HG02981 (cell line): Measurements from ENCODE around the gene ASCC3.
"Not testable (repeated sequence)": the region's sequence is repeated elsewhere in the genome, so short reads cannot be mapped to it uniquely, and the experiment has no call there.

ENCODE experiments used
- ATAC-seq: cut with Tn5 transposase; IDR thresholded peaks from one replicate; pipeline ENCODE4 v1.9.1; 2021; ENCODE audit warnings: mild to moderate bottlenecking, moderate library complexity; ENCODE audit not compliant: unreplicated experiment

Gene ASCC3

DNA sequence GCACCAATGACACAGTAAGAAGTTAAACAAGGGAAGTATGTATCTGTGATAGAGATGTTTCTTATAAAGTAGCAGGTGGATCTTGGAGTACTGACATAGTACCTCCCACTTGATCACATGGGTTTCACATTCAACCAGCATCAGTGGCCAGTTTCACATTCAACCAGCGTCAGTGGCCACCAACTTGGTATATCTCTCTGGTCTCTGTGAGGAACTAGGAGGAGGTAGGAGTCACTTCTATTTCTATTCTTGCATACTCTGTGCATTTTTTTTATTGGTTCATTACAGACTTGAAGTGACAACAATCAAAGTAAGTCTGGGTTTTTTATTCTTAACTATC lies 216.1 kb downstream of the ASCC3 start:
- peak; percentile 100 for ATAC-seq

DNA sequence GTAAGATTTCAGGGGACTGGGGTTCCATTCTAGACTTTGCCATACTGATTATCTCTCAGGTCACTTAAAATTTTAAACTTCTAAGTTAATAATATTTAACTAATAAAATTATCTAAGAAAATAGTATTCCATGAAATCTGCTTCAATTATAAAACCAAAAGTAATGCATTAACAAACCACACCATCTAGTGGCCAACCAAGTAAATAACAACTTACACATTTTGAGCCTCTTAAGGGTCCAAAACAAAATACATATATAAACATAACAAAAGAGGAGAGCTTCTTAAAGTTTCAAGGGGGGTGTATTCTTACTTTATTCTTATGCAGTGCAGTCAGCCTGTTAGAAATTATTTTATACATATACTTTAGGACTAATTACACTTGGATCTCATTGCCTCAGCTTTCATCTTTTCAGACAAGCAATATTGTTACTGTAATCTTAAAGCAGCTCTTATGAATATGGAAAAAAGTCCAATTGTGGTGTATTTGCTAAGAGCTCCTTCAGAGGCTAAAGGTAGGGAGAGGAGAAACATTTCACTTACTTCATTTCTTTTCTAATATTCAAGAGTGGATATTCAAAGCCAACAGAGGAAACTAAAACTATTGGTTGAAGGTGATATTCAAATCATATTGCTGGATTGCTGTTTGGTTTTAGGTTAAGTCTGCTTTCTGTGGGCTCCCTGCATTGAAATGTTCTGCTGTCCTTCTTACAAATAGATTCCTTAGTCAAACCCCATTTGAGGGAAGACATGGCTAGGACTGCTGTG lies 216.7 kb downstream of the ASCC3 start:
- ATAC-seq = peak; percentile 24

DNA sequence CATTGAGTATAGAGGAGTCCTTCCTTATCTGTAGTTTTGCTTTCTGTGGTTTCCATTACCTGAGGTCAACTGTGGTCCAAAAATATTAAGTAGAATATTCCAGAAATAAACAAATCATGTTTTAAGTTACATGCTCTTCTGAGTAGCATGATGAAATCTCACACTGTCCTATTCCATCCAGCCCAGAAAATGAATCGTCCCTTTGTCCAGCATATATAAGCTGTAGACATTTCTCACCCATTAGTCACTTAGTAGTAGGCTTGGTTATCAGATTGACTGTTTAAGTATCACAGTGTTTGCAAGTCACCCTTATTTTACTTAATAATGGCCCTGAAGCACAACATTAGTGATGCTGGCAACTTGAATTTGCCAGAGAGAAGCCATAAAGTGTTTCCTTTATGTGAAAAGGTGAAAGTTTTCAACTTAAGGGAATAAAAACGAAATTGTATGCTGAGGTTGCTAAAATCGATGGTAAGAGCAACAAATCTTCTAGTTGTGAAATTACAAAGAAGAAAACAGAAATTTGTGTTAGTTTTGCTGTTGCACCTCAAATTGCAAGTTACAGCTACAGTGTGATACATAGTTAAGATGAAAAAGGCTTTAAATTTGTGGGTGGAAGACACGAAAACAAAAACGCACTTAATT lies 217.8 kb downstream of the ASCC3 start:
- no peak for ATAC-seq

DNA sequence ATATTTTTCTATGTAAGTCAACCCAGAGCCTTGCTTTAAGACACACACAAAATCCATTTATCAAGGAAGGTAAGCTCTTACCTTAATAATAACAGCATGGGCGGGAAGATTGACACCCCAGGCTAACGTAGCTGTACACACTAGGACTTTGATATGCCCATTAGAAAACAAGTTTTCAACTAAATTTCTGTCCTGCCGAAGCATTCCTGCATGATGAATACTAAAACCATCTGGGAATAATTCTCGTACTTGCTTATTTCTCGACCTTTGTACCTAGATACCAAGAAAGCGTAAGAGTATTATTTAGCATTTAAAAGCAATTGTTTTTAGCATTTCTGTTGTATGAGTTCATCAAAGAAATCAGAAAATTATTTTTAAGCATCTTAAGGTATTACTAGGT lies 218.9 kb downstream of the ASCC3 start:
- ATAC-seq = no peak

DNA sequence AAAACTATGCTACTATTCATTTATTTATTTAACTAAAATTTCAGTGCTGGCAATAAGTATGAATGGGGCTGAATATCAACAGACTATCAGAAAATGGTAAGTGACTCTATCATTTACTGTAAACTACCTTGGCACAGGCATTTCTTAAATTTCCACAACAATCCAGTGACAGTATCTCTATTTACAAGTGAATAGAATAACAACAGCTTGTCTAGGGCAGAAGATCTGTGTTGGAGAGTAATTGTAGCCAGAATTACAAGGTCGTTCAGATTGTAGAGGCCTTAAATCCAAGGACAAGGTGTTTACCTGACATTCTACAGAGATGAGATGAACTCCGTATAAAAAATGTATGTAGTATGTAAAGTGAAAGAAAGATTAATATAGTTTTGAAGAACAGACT lies 222.6 kb downstream of the ASCC3 start:
- ATAC-seq = no peak

DNA sequence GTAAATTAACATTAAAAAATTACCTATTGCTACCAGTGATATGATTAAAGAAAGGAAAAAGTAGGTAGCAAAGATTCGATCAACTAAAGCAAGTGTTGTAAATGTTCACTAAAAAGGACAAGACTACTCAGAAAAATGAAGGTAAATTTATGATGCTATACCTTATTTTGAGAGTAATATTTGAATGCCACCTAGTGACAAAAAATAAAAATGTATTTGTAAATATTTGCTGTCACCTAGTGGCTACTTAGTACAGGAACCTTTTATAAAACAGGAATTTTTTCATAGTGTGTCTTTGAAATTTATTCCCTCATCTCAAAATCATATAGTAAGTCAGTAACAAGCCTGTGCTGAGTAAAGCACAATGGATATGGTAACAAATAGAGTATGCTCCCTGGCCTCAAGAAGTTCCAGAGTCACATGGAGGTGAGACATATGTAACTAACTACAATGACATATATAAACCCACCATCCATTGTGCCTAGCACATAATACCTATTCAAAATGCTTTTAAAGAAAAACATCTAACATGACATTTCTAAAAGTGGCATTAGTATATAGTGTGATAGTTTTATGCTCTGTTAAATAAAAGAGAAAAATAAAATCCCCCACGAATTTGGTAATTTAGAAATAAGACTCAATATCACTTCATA lies 223.3 kb downstream of the ASCC3 start:
- ATAC-seq = no peak

DNA sequence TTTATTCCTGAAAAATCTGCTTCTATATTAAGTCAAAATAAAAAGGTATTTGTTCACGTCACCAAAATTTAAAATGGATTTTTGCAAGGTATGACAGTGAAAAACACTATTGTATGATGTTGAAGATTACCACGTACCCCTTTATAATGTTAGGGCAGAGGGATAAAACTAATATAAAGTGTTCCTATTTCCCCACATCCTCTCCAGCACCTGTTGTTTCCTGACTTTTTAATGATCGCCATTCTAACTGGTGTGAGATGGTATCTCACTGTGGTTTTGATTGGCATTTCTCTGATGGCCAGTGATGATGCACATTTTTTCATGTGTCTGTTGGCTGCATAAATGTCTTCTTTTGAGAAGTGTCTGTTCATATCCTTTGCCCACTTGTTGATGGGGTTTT lies 240.0 kb downstream of the ASCC3 start:
- ATAC-seq = not testable (repeated sequence)

DNA sequence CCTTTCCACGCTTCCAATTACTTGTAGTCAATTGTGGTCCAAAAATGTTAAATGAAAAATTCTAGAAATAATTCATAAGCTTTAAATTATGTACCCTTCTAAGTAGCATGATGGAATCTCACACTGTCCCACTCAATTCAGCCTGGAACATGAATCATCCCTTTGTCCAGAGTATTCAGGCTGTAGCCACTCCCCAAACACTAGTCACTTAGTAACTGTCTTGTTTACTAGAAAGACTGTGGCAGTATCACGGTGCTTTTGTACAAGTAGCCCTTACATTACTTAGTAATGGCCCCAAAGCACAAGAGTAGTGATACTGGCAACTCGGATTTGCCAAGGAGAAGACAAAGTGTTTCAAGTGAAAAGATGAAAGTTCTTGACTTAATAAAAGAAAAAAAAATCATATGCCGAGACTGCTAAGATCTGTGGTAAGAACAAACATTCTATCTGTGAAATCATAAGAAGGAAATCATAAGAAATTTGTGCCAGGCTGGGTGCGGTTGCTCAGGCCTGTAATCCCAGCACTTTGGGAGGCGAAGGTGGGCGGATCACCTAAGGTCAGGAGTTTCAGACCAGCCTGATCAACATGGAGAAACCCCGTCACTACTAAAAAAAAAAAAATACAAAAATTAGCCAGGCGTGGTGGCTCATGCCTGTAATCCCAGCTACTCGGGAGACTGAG lies 247.9 kb downstream of the ASCC3 start:
- no peak for ATAC-seq

DNA sequence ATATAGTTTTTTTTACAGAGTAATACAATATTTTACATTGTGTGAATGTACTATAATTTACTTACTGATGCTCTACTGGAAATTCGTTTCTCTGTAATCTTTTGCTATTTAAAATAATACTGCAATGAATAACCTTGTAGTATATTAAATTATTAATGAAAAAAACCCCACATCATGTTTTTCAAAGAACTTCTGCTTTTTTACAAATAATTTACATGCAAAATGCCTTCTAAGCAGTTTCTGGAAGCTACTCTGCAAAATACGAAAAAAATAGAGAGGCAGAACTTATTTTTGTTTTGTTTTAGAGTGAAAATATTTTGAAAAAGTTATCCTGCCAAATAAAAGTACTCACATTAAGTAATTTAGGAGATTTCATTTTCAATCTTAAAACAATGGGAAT lies 250.6 kb downstream of the ASCC3 start:
- ATAC-seq = no peak

DNA sequence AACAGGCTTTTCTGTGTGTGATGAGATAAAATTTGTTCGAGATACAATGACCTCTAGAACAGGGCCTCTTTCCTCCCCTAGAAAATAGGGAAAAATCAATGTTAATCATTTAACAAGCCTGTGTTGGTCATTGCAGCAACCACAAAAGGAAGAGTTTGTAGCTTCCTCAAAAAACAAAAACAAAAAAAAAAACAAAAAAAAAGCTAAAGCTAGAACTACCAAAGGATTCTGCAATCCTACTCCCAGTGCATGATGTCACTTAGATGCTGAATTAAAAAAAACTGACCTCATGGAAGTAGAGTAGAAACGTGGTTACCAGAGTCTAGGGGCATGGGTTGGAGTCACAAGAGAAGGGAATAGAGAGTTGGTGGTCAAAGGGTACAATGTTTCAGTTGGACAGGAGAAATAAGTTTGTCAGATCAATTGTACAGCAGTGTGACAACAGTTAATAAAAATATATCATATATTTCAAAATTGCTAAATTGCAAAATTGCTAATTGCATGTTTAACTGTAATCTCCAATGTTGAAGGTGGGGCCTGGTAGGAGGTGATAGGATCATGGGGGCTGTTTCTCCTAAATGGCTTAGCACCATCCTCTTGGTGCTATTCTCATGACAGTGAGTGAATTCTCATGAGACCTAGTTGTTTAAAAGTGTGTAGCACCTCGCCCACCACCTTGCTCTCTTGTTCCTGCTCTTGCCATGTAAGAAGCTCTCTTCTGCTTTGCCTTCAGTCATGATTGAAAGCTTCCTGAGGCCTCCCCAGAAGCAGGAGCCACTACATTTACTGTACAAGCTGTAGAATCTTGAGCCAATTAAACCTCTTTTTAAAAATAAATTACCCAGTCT lies 253.0 kb downstream of the ASCC3 start:
- no peak for ATAC-seq

DNA sequence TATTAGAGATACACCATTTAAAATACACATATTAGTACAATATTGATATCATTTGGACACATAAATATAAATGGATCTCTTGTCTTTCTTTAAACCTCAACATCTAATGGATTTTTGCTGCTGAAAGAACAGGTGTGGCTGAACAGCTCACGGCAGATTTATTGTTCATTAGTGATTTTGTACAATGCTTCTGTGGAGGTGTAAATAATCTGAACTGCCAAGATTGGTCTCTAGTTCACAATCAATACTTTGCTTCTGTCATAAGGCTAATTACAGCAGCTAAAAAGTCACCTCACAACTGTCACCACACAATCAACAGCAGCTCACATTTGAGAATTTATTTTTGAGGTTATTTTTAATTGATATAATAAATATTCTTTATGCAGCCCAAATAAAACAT lies 254.4 kb downstream of the ASCC3 start:
- ATAC-seq = no peak

DNA sequence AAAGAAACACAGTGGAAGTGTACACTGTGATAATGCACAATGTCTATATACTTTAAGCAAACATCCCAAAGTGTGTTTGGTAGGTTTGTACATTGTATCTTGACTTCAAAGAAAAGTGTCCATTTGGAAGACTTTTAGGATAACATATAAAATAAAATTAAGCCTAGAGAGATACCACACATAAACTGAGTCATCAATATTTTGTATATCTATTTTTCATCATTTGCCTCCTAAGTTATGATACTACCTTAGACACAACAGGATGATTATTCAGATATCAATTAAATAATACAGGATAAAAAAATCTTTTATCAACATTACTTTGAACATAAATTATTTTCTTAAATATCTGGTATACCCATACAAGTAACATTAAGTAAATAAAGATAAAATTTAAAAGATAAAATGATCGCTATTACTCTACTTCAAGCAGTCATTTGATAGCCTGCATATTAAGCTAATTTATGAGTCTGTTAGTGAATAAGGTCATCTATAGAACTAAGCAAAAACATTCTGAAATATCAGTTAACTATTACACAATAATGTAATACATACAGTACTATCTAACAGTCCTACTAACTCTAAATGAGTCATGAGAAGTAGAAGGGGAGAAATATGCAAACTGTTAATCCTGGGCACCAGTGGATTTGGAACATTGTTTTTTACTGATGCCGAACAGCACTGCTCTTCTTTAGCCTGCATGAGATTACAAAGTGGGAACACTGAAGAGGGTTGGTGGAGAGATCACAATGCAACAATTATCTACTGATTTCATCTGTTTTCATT lies 258.0 kb downstream of the ASCC3 start:
- no peak for ATAC-seq

DNA sequence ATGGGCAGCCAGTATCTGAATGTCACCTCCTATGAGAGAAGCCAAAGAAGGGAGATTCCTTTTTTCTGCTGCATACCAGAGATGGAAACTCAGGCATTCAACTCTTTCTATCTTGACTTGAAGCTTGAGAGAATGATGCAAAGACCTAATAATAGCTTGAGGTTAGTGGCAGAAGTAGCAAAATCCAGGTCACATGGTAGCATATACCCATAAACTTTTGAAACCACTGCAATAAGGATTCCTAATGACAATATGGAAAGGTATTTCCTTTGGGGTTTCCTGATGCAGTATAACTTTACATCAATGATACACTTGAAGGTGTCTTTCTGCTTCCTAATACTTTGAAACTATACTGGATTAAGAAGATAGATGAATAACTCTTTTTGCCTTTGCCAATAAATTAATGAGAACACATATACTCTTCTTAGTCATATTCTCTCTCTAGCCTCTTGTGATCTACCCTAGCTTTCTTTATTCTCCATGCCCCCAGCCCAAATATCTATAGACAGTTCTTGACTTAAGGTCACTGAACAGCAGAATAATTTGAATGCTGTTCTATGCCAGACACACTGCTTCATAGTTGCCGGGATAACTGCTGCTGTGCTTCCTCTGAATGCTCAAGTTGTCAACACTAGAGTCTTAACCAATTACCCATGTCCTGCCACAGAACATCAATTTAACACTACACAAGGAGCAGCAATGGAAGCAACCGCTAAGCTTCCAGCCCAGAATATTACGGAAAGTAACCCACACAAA lies 260.9 kb downstream of the ASCC3 start:
- ATAC-seq = no peak

DNA sequence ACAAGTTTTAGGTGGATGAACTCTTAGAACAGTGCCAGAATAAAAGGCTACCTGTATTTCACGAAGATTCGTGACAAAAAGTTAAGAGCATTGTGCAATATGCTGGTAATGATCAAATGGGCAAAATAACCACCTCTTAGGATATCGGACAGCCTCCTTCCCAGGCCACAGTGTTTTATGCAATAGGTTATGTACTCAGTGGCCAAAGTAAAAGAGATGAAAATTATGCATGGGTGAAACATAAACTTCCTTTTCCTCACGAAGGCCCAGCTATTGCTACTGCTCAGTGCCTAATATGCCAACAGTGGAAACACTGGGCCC lies 262.8 kb downstream of the ASCC3 start:
- no peak for ATAC-seq

DNA sequence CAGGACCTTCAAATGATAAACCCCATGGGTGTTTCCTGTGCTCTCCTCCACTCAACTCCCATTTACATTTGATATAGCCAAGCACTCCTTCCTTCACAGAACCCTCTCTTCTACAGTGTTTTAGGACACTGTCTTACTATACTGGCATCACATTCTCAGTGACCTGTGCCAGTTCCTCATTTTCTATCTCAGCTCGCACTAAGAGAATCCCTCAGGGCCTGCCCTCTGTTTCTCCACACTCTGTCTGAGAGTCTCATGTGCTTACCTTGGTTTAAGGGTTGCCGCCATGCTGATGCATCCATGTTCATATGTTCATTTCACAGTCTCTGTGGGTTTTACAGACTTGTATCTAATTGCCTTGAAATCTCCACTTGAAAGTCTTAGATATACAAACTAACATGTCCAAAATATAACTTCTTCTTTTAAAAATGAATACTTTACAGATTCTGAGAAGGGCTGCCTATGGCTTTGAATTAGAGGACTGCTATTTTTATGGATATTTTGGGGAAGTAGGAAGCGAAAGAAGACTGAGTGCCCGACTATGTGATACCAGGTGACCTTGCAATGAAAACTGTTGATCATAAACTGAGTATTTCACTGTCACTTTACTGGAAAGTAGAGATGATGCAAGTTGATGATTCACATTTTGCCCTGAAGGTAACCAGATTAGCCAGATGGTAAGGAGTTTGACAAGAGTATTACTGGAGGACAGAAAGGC lies 263.3 kb downstream of the ASCC3 start:
- ATAC-seq = peak; percentile 66

DNA sequence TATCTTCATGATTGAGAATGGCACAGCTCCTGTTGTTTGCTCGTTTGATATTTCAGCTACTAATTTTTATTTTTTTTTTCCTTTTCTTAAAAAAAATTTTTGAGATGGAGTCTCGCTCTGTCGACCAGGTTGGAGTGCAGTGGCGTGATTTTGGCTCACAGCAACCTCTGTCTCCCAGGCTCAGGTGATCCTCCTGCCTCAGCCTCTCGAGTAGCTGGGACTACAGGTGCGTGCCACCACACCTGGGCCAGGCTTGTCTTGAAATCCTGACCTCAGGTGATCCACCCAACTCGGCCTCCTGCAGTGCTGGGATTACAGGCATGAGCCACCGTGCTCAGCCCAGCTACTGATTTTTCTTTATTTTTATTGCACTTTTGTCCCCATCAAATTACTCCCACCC lies 266.2 kb downstream of the ASCC3 start:
- no peak for ATAC-seq

DNA sequence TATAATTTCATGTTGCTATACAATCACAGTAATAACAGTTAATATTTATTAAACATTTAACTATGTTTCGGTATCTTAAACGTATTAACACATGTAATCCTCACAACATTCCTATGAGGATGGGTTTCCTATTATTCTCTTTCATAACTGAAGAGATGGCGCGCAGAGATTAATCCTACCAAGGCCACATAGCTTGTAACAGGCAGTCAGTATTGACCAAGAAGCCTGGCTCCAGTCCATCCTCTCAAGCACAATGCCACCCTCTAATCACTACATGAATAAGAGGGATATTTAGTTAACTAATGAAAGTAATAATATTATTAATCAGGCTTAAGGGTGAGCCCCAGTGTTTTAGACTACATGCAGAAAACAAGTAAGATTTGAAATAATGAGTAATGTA lies 266.7 kb downstream of the ASCC3 start:
- ATAC-seq = no peak

DNA sequence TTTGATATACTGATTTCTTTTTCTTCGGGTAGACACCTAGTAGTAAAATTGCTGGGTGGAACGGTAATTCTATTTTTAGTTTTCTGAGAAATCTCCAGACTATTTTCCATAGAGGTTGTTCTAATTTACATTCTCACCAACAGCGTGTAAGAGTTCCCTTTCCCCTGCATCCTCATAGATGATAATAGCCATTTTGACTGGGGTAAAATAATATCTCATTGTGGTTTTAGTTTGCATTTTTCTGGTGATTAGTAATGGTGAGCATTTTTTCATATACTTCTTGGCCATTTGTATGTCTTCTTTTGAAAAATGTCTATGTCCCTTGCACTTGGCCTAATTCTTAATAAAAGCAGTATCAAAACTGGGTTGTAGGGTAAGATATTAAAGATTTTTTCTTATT lies 267.5 kb downstream of the ASCC3 start:
- no peak for ATAC-seq

DNA sequence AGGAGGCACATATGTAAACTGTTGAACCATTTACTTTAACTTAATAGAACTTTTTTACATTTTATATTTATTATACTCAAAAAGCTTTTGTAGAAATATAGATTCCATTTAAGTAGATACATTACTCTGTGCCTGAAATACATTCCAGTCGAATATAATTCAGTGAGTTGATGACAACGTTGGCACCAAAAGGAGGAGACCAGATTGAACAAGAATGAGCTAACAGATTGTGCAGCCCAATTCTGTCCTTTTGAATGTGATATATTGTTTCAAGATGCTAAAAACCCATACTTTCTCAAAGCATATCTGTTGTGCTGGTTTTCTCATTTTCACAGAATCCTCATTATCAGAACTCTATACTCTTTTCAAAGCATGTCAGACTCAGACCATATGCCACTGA lies 269.0 kb downstream of the ASCC3 start:
- ATAC-seq = no peak
